Thymus (tissue), 2 donors: ENCODE results near the gene TNP2. TPM values are rescaled to one million over a fixed set of nuclear protein-coding genes. Genes with fewer than 3 reads are reported as not detected.

Source experiments
- polyA plus RNA-seq: library from polyadenylated mRNA; stranded (reverse); fragments of 200-250 nt; gene quantifications from one replicate; pipeline ENCODE4 v1.2.3, GENCODE V29; 2013
- total RNA-seq: library from RNA; stranded (reverse); fragments of 120-200 nt; gene quantifications from one replicate; pipeline ENCODE4 v1.2.4, GENCODE V29; 2013
- donor health status: healthy.

The TNP2 gene
- total and polyA plus RNA-seq, 2 donors = not detected

Other genes with a start within 250 kb of the TNP2 start
- 8.3 TPM for gene SOCS1, start 13.1 kb downstream of the TNP2 start, total RNA-seq
- gene SOCS1, start 13.1 kb downstream of the TNP2 start, polyA plus RNA-seq = 109 TPM
- gene PRM3, start 4.3 kb upstream of the TNP2 start, total RNA-seq = not detected
- not detected for gene PRM3, start 4.3 kb upstream of the TNP2 start, polyA plus RNA-seq
- 0.28 TPM for gene PRM2, start 7.2 kb upstream of the TNP2 start, total RNA-seq
- 5.2 TPM for gene PRM2, start 7.2 kb upstream of the TNP2 start, polyA plus RNA-seq
- gene PRM1, start 12.0 kb upstream of the TNP2 start, total RNA-seq = not detected
- 0.34 TPM for gene PRM1, start 12.0 kb upstream of the TNP2 start, polyA plus RNA-seq
- 29.2 TPM for gene RMI2, start 76.1 kb upstream of the TNP2 start, total RNA-seq
- gene RMI2, start 76.1 kb upstream of the TNP2 start, polyA plus RNA-seq = 15.6 TPM